GM18951 (cell line): ENCODE results near the gene AURKAIP1.

Experiments
- POLR2A ChIP-seq: IDR thresholded peaks from 4 replicates; pipeline ENCODE4 v1.6.1; 2011; ENCODE audit warnings: mild to moderate bottlenecking; ENCODE audit not compliant: insufficient read length, insufficient read depth; ENCODE audit errors: extremely low read depth
- in situ Hi-C: fragments of 300-500 bp; cut with MboI; formaldehyde crosslinking; loops from one replicate; pipeline ENCODE4 v1.12.0; 2022; ENCODE audit warnings: low sequenced_read_pairs, mixed read lengths, inconsistent platforms; ENCODE audit not compliant: unreplicated experiment

AURKAIP1 gene

GRCh38 chr1:1338278-1338677 lies 36.7 kb downstream of the AURKAIP1 start:
- no peak for TF ChIP-seq POLR2A
- in situ Hi-C loops: no loop called here

- no peak for TF ChIP-seq POLR2A
- in situ Hi-C loops: no loop called here
These were observed 37.2 kb downstream of the AURKAIP1 start for GRCh38 chr1:1337793-1338147.

- in situ Hi-C loops: no loop called here
- no peak for TF ChIP-seq POLR2A
These were observed 37.8 kb downstream of the AURKAIP1 start for GRCh38 chr1:1336931-1337792.

- in situ Hi-C loops: no loop called here
- TF ChIP-seq POLR2A: no peak
These were observed 38.6 kb downstream of the AURKAIP1 start for GRCh38 chr1:1336446-1336845.

GRCh38 chr1:1335792-1336248 lies 39.2 kb downstream of the AURKAIP1 start:
- no peak for TF ChIP-seq POLR2A
- in situ Hi-C loops: no loop called here

- in situ Hi-C loops: no loop called here
- no peak for TF ChIP-seq POLR2A
These were observed 39.7 kb downstream of the AURKAIP1 start for GRCh38 chr1:1335283-1335682.

GRCh38 chr1:1334835-1335234 lies 40.2 kb downstream of the AURKAIP1 start:
- in situ Hi-C loops: no loop called here
- no peak for TF ChIP-seq POLR2A

GRCh38 chr1:1333551-1334241 lies 41.3 kb downstream of the AURKAIP1 start:
- no peak for TF ChIP-seq POLR2A
- in situ Hi-C loops: no loop called here

GRCh38 chr1:1332774-1333480 lies 42.1 kb downstream of the AURKAIP1 start:
- no peak for TF ChIP-seq POLR2A
- in situ Hi-C loops: no loop called here

GRCh38 chr1:1332031-1332755 lies 42.8 kb downstream of the AURKAIP1 start:
- TF ChIP-seq POLR2A: no peak
- in situ Hi-C loops: no loop called here

GRCh38 chr1:1331068-1331965 lies 43.7 kb downstream of the AURKAIP1 start, which contains the start of gene TAS1R3:
TSS of gene TAS1R3 (plus strand) at chr1:1331280. CDS start at chr1:1331346, 66 bp downstream.
- in situ Hi-C loops: no loop called here
- no peak for TF ChIP-seq POLR2A

GRCh38 chr1:1330366-1331067 lies 44.5 kb downstream of the AURKAIP1 start:
- TF ChIP-seq POLR2A: no peak
- in situ Hi-C loops: no loop called here
